HAP-1 (cell line): Measurements from ENCODE around the gene ZNF74.
"Not testable (repeated sequence)": the region's sequence is repeated elsewhere in the genome, so short reads cannot be mapped to it uniquely, and the experiment has no call there.

ENCODE experiments used
- DNase-seq, 2 experiments: peaks; one replicate each; pipeline ENCODE4 v3.0.0-alpha.2; 2016 to 2020; ENCODE audit warnings: low spot score in 2 of 2
- H3K27me3 ChIP-seq: fragments of 250-450 bp; sonication (Bioruptor Pico); 2 replicates; pipeline ENCODE4 v1.5.1; 2020; ENCODE audit warnings: low read depth, mild to moderate bottlenecking, moderate library complexity
- H3K36me3 ChIP-seq: fragments of 250-450 bp; sonication (Bioruptor Pico); replicated peaks from 2 replicates; pipeline ENCODE4 v1.5.1; 2020; ENCODE audit warnings: mild to moderate bottlenecking
- H3K4me1 ChIP-seq: fragments of 250-450 bp; sonication (Bioruptor Pico); 2 replicates; pipeline ENCODE4 v1.5.1; 2020; ENCODE audit warnings: mild to moderate bottlenecking
- H3K4me3 ChIP-seq: fragments of 250-450 bp; sonication (Bioruptor Pico); 2 replicates; pipeline ENCODE4 v1.5.1; 2020; ENCODE audit warnings: mild to moderate bottlenecking, moderate library complexity
- H3K9me3 ChIP-seq: fragments of 250-450 bp; sonication (Bioruptor Pico); 2 replicates; pipeline ENCODE4 v1.5.1; 2020; ENCODE audit warnings: mild to moderate bottlenecking, moderate library complexity
- in situ Hi-C: fragments of 300-500 bp; cut with MboI; formaldehyde crosslinking; loops from 3 replicates; pipeline ENCODE4 v1.14.3; 2020; ENCODE audit warnings: low sequenced_read_pairs, inconsistent platforms, mixed read lengths

Gene ZNF74

DNA sequence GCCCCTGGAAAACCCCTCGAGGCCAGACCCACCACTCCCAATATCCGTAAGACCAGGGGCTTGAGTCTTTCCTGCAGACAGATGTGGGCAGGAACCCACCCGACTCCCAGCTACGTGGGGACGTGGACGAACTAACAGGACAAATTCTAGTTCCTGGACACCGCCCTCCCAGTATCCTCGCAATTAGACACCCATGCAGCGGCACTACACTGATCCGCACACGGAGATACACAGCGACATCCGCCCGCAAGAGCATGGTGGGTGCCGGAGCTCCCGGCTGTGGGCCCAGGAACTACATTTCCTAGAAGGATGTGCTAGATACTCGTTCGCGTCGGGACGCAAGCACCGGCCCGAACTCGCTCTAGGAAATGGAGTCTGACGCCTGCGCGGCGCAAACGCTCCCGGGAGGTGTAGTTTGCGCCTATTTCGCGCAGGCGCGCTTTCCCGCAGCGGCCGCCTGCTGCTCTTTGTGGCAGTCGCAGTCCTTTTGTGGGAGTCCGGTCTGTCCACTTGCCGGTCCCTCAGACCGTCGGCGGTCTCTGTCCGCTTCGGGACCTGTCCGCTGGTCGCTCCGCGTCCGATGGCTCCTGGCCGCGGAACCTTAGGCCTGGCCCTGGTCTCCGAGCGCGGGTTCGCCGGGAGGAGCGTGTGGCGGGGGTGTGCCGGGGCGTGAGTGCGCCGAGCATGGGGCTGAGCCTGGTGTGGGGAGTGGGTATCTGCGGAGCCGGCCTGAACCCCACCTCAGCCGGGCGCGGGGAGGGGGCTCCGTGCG, at the start of gene ZNF74:
Gene ZNF74, plus strand, starts transcription at position 447 of the 772 bp plus-strand sequence. CDS start 478 bp downstream, outside the sequence.
- in situ Hi-C loops = no loop called here
- peaks cover 20% of the 10 kb centered on the region for H3K4me1 ChIP-seq
- peak within 1 kb of the TSS; percentile 93 for H3K4me3 ChIP-seq
- peak; percentile 90 to 92 for DNase-seq
- H3K27me3 ChIP-seq = no peaks in the 10 kb centered on the region
- no peaks in the 10 kb centered on the region; the same call in 1 of the 2 replicates for H3K36me3 ChIP-seq
- no peaks in the 10 kb centered on the region for H3K9me3 ChIP-seq

DNA sequence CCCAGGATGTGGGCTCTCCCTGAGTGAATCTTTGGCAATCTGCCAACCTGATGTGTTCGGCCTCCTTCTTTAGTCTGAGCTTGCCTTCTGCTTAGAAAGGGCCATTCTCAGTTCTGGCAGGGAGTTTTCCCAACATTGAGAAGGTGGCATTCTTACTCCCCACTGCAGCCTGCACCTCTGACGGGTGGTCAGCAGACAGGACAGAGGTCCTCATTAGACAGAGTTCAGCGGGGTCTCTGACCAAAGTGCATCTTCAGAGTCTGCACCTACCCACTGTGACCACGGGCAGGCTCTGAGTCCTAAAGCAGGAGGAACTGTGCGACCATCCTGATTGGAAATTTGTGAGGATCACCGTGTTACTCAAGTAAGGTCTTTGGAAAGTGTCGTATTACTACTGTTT, 47.4 kb upstream of the ZNF74 start:
- H3K4me3 ChIP-seq, DNase-seq, in situ Hi-C loops, H3K9me3 ChIP-seq, H3K4me1 ChIP-seq, H3K36me3 ChIP-seq, H3K27me3 ChIP-seq: not testable (repeated sequence)

DNA sequence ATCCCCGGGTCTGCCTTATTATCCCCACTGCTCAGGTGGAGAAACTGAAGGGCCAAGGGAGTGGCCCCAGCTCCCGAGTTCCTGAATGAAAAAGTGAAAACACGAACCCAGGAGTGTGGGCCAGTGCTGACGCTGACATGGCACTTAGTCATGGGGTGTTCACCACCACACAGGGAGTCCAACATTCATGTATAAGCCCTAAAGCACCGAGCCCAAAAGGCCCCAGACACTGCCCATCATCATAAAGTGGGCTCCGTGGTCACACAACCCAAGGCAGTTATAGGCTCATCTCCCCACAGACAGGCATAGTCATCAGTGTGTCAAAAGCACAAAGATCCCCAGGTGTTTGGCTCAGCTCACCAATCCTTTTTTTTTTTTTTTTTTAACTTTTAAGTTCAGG, 41.4 kb upstream of the ZNF74 start:
- H3K9me3 ChIP-seq, in situ Hi-C loops, H3K4me1 ChIP-seq, DNase-seq, H3K27me3 ChIP-seq, H3K36me3 ChIP-seq, H3K4me3 ChIP-seq: not testable (repeated sequence)

DNA sequence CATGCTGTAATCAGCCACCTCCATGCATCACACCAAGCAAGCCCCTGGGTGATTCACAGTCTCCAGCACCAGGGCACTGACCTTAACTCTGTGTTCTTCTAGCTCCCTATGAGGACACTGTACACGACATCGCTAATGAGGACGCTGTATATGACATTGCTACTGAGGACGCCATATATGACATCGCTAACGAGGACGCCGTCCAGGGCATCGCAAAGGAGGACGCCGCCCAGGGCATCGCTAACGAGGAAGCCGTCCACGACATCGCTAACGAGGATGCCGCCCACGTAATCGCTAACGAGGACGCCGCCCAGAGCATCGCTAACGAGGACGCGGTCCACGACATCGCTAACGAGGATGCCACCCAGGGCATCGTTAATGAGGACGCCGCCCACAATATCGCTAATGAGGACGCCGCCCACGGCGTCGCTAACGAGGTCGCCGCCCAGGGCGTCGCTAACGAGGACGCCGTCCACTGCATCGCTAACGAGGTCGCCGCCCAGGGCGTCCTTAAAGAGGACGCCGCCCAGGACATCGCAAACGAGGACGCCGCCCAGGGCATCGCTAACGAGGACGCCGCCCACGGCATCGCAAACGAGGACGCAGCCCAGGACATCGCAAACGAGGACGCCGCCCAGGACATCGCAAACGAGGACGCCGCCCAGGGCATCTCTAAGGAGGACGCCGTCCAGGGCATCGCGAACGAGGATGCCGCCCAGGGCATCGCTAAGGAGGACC, 39.5 kb upstream of the ZNF74 start:
- in situ Hi-C loops = no loop called here
- Histone ChIP-seq H3K36me3 (no peaks in the 10 kb centered on the region), H3K9me3 (no peaks in the 10 kb centered on the region), H3K4me1 (no peaks in the 10 kb centered on the region), H3K27me3 (no peaks in the 10 kb centered on the region), H3K4me3 (no peak overlapping the region)
- DNase-seq = no peak

DNA sequence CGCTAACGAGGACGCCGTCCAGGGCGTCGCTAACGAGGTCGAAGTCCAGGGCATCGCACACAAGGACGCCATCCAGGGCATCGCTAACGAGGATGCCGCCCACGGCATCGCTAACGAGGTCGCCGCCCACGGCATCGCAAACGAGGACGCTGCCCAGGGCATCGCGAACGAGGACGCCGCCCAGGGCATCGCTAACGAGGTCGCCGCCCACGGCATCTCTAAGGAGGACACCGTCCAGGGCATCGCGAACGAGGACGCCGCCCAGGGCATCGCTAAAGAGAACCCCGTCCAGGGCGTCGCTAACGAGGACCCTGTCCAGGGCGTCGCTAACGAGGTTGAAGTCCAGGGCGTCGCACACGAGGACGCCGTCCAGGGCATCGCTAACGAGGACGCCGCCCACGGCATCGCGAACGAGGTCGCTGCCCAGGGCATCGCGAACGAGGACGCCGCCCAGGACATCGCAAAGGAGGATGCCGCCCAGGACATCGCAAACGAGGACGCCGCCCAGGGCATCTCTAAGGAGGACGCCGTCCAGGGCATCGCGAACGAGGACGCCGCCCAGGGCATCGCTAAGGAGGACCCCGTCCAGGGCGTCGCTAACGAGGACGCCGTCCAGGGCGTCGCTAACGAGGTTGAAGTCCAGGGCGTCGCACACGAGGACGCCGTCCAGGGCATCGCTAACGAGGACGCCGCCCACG, 37.9 kb upstream of the ZNF74 start:
- H3K4me1 ChIP-seq, H3K4me3 ChIP-seq: not testable (repeated sequence)

DNA sequence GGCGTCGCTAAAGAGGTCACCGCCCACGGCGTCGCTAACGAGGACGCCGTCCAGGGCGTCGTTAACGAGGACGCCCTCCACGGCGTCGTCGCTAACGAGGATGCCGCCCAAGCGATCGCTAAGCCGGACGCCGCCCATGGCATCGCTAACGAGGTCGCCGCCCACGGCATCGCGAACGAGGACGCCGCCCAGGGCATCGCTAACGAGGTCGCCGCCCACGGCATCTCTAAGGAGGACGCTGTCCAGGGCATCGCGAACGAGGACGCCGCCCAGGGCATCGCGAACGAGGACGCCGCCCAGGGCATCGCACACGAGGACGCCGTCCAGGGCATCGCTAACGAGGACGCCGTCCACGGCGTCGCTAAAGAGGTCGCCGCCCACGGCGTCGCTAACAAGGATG, 37.0 kb upstream of the ZNF74 start:
- H3K27me3 ChIP-seq, H3K4me1 ChIP-seq, H3K9me3 ChIP-seq, in situ Hi-C loops, DNase-seq, H3K4me3 ChIP-seq, H3K36me3 ChIP-seq: not testable (repeated sequence)

More for the DNA sequence above, 37.9 kb upstream of the ZNF74 start:
- H3K9me3 ChIP-seq, in situ Hi-C loops, H3K27me3 ChIP-seq, DNase-seq, H3K36me3 ChIP-seq: not testable (repeated sequence)

DNA sequence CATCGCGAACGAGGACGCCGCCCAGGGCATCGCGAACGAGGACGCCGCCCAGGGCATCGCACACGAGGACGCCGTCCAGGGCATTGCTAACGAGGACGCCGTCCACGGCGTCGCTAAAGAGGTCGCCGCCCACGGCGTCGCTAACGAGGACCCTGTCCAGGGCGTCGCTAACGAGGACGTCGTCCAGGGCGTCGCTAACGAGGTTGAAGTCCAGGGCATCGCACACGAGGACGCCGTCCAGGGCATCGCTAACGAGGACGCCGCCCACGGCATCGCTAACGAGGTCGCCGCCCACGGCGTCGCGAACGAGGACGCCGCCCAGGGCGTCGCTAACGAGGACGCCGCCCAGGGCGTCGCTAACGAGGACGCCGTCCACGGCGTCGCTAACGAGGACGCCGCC, 36.0 kb upstream of the ZNF74 start:
- H3K4me1 ChIP-seq, H3K9me3 ChIP-seq, in situ Hi-C loops, DNase-seq, H3K27me3 ChIP-seq, H3K36me3 ChIP-seq, H3K4me3 ChIP-seq: not testable (repeated sequence)

DNA sequence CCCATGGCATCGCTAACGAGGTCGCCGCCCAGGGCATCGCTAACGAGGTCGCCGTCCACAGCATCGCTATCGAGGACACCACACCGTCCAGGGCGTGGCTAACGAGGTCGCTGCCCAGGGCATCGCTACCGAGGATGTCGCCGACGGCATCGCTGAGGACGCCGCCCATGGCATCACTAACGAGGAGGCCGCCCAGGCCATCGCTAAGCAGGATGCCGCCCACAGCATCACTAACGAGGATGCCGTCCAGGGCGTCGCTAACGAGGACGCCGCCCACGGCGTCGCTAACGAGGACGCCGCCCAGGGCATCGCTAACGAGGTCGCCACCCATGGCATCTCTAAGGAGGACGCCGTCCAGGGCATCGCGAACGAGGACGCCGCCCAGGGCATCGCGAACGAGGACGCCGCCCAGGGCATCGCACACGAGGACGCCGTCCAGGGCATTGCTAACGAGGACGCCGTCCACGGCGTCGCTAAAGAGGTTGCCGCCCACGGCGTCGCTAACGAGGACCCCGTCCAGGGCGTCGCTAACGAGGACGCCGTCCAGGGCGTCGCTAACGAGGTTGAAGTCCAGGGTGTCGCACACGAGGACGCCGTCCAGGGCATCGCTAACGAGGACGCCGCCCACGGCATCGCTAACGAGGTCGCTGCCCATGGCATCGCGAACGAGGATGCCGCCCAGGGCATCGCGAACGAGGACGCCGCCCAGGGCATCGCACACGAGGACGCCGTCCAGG, 35.3 kb upstream of the ZNF74 start:
- DNase-seq, in situ Hi-C loops, H3K36me3 ChIP-seq, H3K4me1 ChIP-seq, H3K4me3 ChIP-seq, H3K27me3 ChIP-seq, H3K9me3 ChIP-seq: not testable (repeated sequence)

DNA sequence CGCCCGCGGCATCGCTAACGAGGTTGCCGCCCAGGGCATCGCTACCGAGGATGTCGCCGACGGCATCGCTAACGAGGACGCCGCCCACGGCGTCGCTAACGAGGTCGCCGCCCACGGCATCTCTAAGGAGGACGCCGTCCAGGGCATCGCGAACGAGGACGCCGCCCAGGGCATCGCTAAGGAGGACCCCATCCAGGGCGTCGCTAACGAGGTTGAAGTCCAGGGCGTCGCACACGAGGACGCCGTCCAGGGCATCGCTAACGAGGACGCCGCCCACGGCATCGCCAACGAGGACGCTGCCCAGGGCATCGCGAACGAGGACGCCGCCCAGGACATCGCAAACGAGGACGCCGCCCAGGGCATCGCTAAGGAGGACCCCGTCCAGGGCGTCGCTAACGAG, 33.7 kb upstream of the ZNF74 start:
- in situ Hi-C loops, DNase-seq, H3K9me3 ChIP-seq, H3K4me1 ChIP-seq, H3K27me3 ChIP-seq, H3K36me3 ChIP-seq, H3K4me3 ChIP-seq: not testable (repeated sequence)

DNA sequence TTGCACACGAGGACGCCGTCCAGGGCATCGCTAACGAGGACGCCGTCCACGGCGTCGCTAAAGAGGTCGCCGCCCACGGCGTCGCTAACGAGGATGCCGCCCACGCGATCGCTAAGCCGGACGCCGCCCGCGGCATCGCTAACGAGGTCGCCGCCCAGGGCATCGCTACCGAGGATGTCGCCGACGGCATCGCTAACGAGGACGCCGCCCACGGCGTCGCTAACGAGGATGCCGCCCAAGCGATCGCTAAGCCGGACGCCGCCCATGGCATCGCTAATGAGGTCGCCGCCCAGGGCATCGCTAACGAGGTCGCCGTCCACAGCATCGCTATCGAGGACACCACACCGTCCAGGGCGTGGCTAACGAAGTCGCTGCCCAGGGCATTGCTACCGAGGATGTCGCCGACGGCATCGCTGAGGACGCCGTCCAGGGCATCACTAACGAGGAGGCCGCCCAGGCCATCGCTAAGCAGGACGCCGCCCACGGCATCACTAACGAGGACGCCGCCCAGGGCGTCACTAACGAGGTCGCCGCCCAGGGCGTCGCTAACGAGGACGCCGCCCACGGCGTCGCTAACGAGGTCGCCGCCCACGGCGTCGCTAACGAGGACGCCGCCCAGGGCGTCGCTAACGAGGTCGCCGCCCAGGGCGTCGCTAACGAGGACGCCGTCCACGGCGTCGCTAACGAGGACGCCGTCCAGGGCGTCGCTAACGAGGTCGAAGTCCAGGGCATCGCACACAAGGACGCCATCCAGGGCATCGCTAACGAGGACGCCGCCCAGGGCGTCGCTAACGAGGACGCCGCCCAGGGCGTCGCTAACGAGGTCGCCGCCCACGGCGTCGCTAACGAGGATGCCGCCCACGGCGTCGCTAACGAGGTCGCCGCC, 32.8 kb upstream of the ZNF74 start:
- in situ Hi-C loops, H3K4me1 ChIP-seq, H3K9me3 ChIP-seq, DNase-seq, H3K27me3 ChIP-seq, H3K36me3 ChIP-seq, H3K4me3 ChIP-seq: not testable (repeated sequence)

DNA sequence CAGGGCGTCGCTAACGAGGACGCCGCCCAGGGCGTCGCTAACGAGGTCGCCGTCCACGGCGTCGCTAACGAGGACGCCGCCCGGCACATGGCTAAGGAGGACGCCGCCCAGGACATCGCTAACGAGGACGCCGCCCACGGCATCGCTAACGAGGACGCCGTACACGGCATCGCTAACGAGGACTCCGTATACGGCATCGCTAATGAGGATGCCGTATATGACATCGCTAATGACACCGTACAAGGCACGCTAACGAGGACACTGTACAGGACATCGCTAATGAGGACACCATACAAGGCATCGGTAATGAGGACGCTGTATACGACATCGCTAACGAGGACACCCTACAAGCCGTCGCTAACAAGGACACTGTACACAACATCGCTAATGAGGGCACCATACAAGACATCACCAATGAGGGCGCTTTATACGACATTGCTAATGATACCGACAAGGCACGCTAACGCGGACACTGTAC, 32.2 kb upstream of the ZNF74 start:
- H3K27me3 ChIP-seq, H3K4me3 ChIP-seq, H3K36me3 ChIP-seq, H3K9me3 ChIP-seq, DNase-seq, in situ Hi-C loops, H3K4me1 ChIP-seq: not testable (repeated sequence)

DNA sequence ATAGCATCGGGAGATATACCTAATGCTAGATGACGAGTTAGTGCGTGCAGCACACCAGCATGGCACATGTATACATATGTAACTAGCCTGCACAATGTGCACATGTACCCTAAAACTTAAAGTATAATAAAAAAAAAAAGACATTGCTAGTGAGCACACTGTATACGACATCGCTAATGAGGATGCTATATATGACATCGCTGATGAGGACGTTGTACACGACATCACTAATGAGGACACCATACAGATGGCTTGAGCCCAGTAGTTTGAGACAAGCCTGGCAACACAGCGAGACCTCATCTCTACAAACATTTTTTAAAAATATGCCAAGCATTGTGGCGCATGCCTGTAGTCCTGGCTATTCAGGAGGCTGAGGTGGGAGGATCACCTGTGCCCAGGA, 31.5 kb upstream of the ZNF74 start:
- DNase-seq, H3K36me3 ChIP-seq, H3K4me3 ChIP-seq, in situ Hi-C loops, H3K27me3 ChIP-seq, H3K4me1 ChIP-seq, H3K9me3 ChIP-seq: not testable (repeated sequence)
